ENCODE results near the gene DSCAML1.

- TF ChIP-seq CTCF (IDR thresholded peaks at IDR 0.05) = no peak
- no peak for TF ChIP-seq POLR2A (IDR thresholded peaks at IDR 0.05)
- no peak for TF ChIP-seq POLR2AphosphoS5 (IDR thresholded peaks at IDR 0.05)
- TF ChIP-seq EP300 (IDR thresholded peaks at IDR 0.05; ENCODE audit: low read depth) = no peak
These were observed 252.8 kb downstream of the DSCAML1 start for GRCh38 chr11:117544130-117544800.
